Measurements from ENCODE around the gene ARHGAP26.

ARHGAP26 gene

GRCh38 chr5:143187495-143187894 is 417.3 kb downstream of the ARHGAP26 start:
- Mint-ChIP-seq H3K27ac (no peak overlapping the region), H3K4me1 (ENCODE audit: low read depth) (peaks cover 13% of the 10 kb centered on the region)

DNA sequence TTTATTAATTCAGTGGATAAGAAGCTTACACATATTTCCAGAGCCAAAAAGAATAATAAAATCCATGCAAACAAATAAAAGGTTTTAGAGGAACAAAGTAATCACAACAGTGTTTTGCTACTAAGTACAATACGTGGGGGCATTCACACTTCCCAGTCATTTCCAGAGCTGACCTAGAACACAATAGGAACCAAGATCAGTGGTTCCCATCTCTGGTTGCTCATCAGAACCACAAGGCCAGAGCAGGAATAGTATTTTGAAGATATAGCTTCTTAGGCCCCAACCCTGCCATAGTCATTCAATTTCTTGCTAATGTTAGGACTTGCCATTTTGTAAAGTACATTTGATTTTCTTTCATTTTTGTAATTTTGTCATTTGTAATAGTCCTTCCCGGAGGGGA is 417.9 kb downstream of the ARHGAP26 start:
- Mint-ChIP-seq H3K27ac (no peak overlapping the region), H3K4me3 (no peak overlapping the region), H3K27me3 (no peaks in the 10 kb centered on the region), H3K36me3 (peaks cover 21% of the 10 kb centered on the region), H3K9me3 (ENCODE audit: low read depth) (peaks cover 9% of the 10 kb centered on the region), H3K4me1 (ENCODE audit: low read depth) (peaks cover 8% of the 10 kb centered on the region)

More at GRCh38 chr5:143187495-143187894, 417.3 kb downstream of the ARHGAP26 start:
- Mint-ChIP-seq H3K9me3 (ENCODE audit: low read depth) (peaks cover 9% of the 10 kb centered on the region), H3K36me3 (peaks cover 21% of the 10 kb centered on the region), H3K4me3 (no peak overlapping the region), H3K27me3 (no peaks in the 10 kb centered on the region)

- Mint-ChIP-seq H3K4me1 (ENCODE audit: low read depth) (peaks cover 3% of the 10 kb centered on the region), H3K9me3 (ENCODE audit: low read depth) (peaks cover 9% of the 10 kb centered on the region), H3K36me3 (peaks cover 21% of the 10 kb centered on the region), H3K4me3 (no peak overlapping the region), H3K27ac (no peak overlapping the region), H3K27me3 (no peaks in the 10 kb centered on the region)
These were observed 418.5 kb downstream of the ARHGAP26 start for GRCh38 chr5:143188692-143189091.

GRCh38 chr5:143190260-143190810 is 420.2 kb downstream of the ARHGAP26 start:
- Mint-ChIP-seq H3K4me1 (ENCODE audit: low read depth) (no peaks in the 10 kb centered on the region), H3K9me3 (ENCODE audit: low read depth) (peaks cover 9% of the 10 kb centered on the region), H3K27me3 (no peaks in the 10 kb centered on the region), H3K36me3 (peaks cover 30% of the 10 kb centered on the region), H3K4me3 (no peak overlapping the region), H3K27ac (no peak overlapping the region)

GRCh38 chr5:143191720-143192119 is 421.5 kb downstream of the ARHGAP26 start:
- Mint-ChIP-seq H3K4me3 (no peak overlapping the region), H3K27me3 (no peaks in the 10 kb centered on the region), H3K9me3 (ENCODE audit: low read depth) (peaks cover 9% of the 10 kb centered on the region), H3K27ac (no peak overlapping the region), H3K4me1 (ENCODE audit: low read depth) (no peaks in the 10 kb centered on the region), H3K36me3 (peaks cover 29% of the 10 kb centered on the region)

GRCh38 chr5:143192191-143192900 is 422.2 kb downstream of the ARHGAP26 start:
- Mint-ChIP-seq H3K27me3 (no peaks in the 10 kb centered on the region), H3K9me3 (ENCODE audit: low read depth) (peaks cover 9% of the 10 kb centered on the region), H3K36me3 (peaks cover 29% of the 10 kb centered on the region)

DNA sequence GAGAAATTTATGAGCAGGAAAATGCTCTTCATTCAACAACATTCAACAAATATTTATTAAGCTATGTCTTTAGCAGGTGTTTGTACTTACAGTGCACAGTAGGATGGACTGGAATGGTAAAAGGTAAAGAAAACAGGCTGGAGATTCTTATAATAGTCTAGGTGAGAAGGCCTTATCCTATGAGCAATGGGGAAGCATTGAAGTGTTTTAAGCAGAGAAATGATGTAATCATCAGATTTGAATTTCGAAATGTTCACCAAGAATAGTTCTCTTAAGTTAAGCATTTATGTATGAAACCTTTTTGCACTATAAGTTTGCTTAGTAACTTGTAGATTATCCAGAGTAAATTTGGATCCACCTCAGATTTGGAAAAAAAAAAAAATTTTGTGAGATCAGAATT is 424.0 kb downstream of the ARHGAP26 start:
- H3K27me3 Mint-ChIP-seq = no peaks in the 10 kb centered on the region
- peaks cover 24% of the 10 kb centered on the region for H3K36me3 Mint-ChIP-seq
- H3K9me3 Mint-ChIP-seq (ENCODE audit: low read depth) = no peaks in the 10 kb centered on the region
- H3K4me3 Mint-ChIP-seq = no peak overlapping the region
- peaks cover 2% of the 10 kb centered on the region for H3K4me1 Mint-ChIP-seq (ENCODE audit: low read depth)
- no peak overlapping the region for H3K27ac Mint-ChIP-seq

More at GRCh38 chr5:143192191-143192900, 422.2 kb downstream of the ARHGAP26 start:
- Mint-ChIP-seq H3K4me3 (no peak overlapping the region), H3K4me1 (ENCODE audit: low read depth) (peaks cover 2% of the 10 kb centered on the region), H3K27ac (no peak overlapping the region)

DNA sequence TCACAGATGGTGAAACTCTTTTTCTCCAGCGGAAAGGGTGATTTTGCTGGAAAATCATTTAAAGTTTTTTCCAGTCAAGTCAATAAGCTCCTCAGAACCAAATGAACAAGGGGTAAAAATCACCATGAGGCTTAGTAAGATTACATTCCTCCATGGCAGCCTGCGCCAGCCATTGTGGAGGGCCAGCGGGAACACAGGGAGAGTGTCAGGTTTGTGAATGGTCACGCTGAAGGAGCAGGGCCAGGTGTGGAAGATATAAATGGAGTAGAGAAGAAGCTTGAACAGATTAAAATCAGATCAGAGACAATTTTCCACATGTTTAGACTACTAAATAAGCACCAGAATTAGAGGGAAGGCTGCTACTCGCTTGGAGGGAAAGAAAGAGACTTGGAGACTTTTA is 424.5 kb downstream of the ARHGAP26 start:
- H3K9me3 Mint-ChIP-seq (ENCODE audit: low read depth) = no peaks in the 10 kb centered on the region
- H3K36me3 Mint-ChIP-seq = peaks cover 25% of the 10 kb centered on the region
- no peak overlapping the region for H3K4me3 Mint-ChIP-seq
- H3K27ac Mint-ChIP-seq = no peak overlapping the region
- peaks cover 2% of the 10 kb centered on the region for H3K4me1 Mint-ChIP-seq (ENCODE audit: low read depth)
- no peaks in the 10 kb centered on the region for H3K27me3 Mint-ChIP-seq

GRCh38 chr5:143195491-143195890 is 425.3 kb downstream of the ARHGAP26 start:
- H3K4me1 Mint-ChIP-seq (ENCODE audit: low read depth) = peaks cover 2% of the 10 kb centered on the region
- H3K9me3 Mint-ChIP-seq (ENCODE audit: low read depth) = no peaks in the 10 kb centered on the region
- no peaks in the 10 kb centered on the region for H3K27me3 Mint-ChIP-seq
- peaks cover 29% of the 10 kb centered on the region for H3K36me3 Mint-ChIP-seq
- H3K4me3 Mint-ChIP-seq = no peak overlapping the region
- H3K27ac Mint-ChIP-seq = no peak overlapping the region

GRCh38 chr5:143196601-143197259 is 426.6 kb downstream of the ARHGAP26 start:
- H3K4me1 Mint-ChIP-seq (ENCODE audit: low read depth) = peaks cover 2% of the 10 kb centered on the region
- no peaks in the 10 kb centered on the region for H3K9me3 Mint-ChIP-seq (ENCODE audit: low read depth)
- no peak overlapping the region for H3K27ac Mint-ChIP-seq
- no peaks in the 10 kb centered on the region for H3K27me3 Mint-ChIP-seq
- peaks cover 26% of the 10 kb centered on the region for H3K36me3 Mint-ChIP-seq
- H3K4me3 Mint-ChIP-seq = no peak overlapping the region

- Mint-ChIP-seq H3K9me3 (ENCODE audit: low read depth) (no peaks in the 10 kb centered on the region), H3K4me1 (ENCODE audit: low read depth) (peaks cover 2% of the 10 kb centered on the region), H3K27me3 (no peaks in the 10 kb centered on the region), H3K4me3 (no peak overlapping the region), H3K36me3 (peaks cover 27% of the 10 kb centered on the region), H3K27ac (no peak overlapping the region)
These were observed 427.1 kb downstream of the ARHGAP26 start for GRCh38 chr5:143197260-143197656.

- no peaks in the 10 kb centered on the region for H3K9me3 Mint-ChIP-seq (ENCODE audit: low read depth)
- H3K4me1 Mint-ChIP-seq (ENCODE audit: low read depth) = peaks cover 2% of the 10 kb centered on the region
- no peak overlapping the region for H3K27ac Mint-ChIP-seq
- no peaks in the 10 kb centered on the region for H3K27me3 Mint-ChIP-seq
- H3K36me3 Mint-ChIP-seq = peaks cover 32% of the 10 kb centered on the region
- H3K4me3 Mint-ChIP-seq = no peak overlapping the region
These were observed 428.2 kb downstream of the ARHGAP26 start for GRCh38 chr5:143198332-143198731.

DNA sequence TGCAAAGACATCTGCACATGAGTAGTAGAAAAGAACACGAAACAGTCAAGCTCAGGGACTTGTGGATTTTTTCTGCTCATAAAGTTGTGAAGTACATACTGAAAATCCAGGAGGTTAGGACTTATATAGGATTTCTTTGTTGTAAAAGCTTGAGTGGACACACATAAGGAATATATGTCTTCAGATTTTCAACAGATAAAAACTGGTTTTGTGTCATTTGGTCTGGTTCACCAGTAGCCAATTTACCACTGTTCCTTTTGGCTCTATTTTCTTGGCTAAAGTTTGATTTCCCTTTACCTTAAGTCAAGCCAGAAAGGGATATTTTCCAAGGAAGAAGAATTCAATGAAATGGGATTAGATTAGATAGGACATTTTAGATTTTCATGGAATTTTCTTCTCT is 429.0 kb downstream of the ARHGAP26 start:
- Mint-ChIP-seq H3K27me3 (no peaks in the 10 kb centered on the region), H3K4me1 (ENCODE audit: low read depth) (peaks cover 2% of the 10 kb centered on the region), H3K27ac (no peak overlapping the region), H3K4me3 (no peak overlapping the region), H3K9me3 (ENCODE audit: low read depth) (no peaks in the 10 kb centered on the region), H3K36me3 (peaks cover 30% of the 10 kb centered on the region)

GRCh38 chr5:143199843-143200242 is 429.7 kb downstream of the ARHGAP26 start:
- no peak overlapping the region for H3K4me3 Mint-ChIP-seq
- H3K36me3 Mint-ChIP-seq = peaks cover 24% of the 10 kb centered on the region
- H3K4me1 Mint-ChIP-seq (ENCODE audit: low read depth) = peaks cover 2% of the 10 kb centered on the region
- H3K9me3 Mint-ChIP-seq (ENCODE audit: low read depth) = no peaks in the 10 kb centered on the region
- no peaks in the 10 kb centered on the region for H3K27me3 Mint-ChIP-seq
- H3K27ac Mint-ChIP-seq = no peak overlapping the region

GRCh38 chr5:143200781-143201398 is 430.7 kb downstream of the ARHGAP26 start:
- Mint-ChIP-seq H3K9me3 (ENCODE audit: low read depth) (no peaks in the 10 kb centered on the region), H3K27ac (no peak overlapping the region), H3K4me1 (ENCODE audit: low read depth) (peaks cover 2% of the 10 kb centered on the region)

More at GRCh38 chr5:143200781-143201398, 430.7 kb downstream of the ARHGAP26 start:
- H3K27me3 Mint-ChIP-seq = no peaks in the 10 kb centered on the region
- peaks cover 24% of the 10 kb centered on the region for H3K36me3 Mint-ChIP-seq
- no peak overlapping the region for H3K4me3 Mint-ChIP-seq
